H1 (cell line): ENCODE data around the gene RRP7A.
"Not testable (repeated sequence)": the region's sequence is repeated elsewhere in the genome, so short reads cannot be mapped to it uniquely, and the experiment has no call there.

ENCODE experiments used
- EP300 ChIP-seq, 2 experiments: IDR thresholded peaks; 1 replicate in 1 of 2; 2 replicates in 1 of 2; pipeline ENCODE4 v1.6.1; 2011 to 2012; ENCODE audit warnings: low read depth in 2 of 2, low read length in 2 of 2, mild to moderate bottlenecking in 2 of 2, borderline replicate concordance in 1 of 2, inconsistent platforms in 1 of 2, moderate library complexity in 1 of 2
- JUND ChIP-seq: IDR thresholded peaks from 2 replicates; pipeline ENCODE4 v1.6.1; 2011; ENCODE audit warnings: mild to moderate bottlenecking, improper control_type of control experiment, low read length

- TF ChIP-seq JUND; EP300 (IDR thresholded peaks at IDR 0.05; ENCODE audit: borderline replicate concordance in 1 of 2, low read depth in 2 of 2, low read length in 2 of 2): not testable (repeated sequence)
Observed at GRCh38 chr22:42483610-42484223, 35.9 kb downstream of the RRP7A start.
